MM.1S (cell line): Measurements from ENCODE around the gene NRAP.

Experiments
- DNase-seq: peaks from one replicate; pipeline ENCODE4 v3.0.0-alpha.2; 2015
- H2AFZ ChIP-seq: fragments of 300-600 bp; sonication (generic); 2 replicates; pipeline ENCODE4 v1.6.0; 2016; ENCODE audit warnings: antibody characterized with exemption, low read length
- H3F3A ChIP-seq: fragments of 300-600 bp; sonication (generic); 2 replicates; pipeline ENCODE4 v1.6.1; 2016; ENCODE audit warnings: mild to moderate bottlenecking, antibody characterized with exemption, low read length, moderate library complexity, mixed read lengths; ENCODE audit not compliant: insufficient read depth
- H3K27ac ChIP-seq: fragments of 300-600 bp; sonication (generic); 2 replicates; pipeline ENCODE4 v1.5.1; 2016; ENCODE audit warnings: mild to moderate bottlenecking, low read length
- H3K27me3 ChIP-seq: fragments of 300-600 bp; sonication (generic); replicated peaks from 2 replicates; pipeline ENCODE4 v1.6.0; 2016; ENCODE audit warnings: low read length; ENCODE audit not compliant: insufficient read depth
- H3K36me3 ChIP-seq: fragments of 300-600 bp; sonication (generic); replicated peaks from 2 replicates; pipeline ENCODE4 v1.6.1; 2016; ENCODE audit warnings: mild to moderate bottlenecking, low read length, mixed read lengths; ENCODE audit not compliant: insufficient read depth
- H3K4me1 ChIP-seq: fragments of 300-600 bp; sonication (generic); 2 replicates; pipeline ENCODE4 v1.6.1; 2016; ENCODE audit warnings: low read length, mixed read lengths
- H3K4me2 ChIP-seq: fragments of 300-600 bp; sonication (generic); 2 replicates; pipeline ENCODE4 v1.6.0; 2016; ENCODE audit warnings: low read depth, low read length
- H3K4me3 ChIP-seq: fragments of 300-600 bp; sonication (generic); 2 replicates; pipeline ENCODE4 v1.5.1; 2016; ENCODE audit warnings: low read length, mixed read lengths
- H3K79me2 ChIP-seq: fragments of 300-600 bp; sonication (generic); 2 replicates; pipeline ENCODE4 v1.6.1; 2016; ENCODE audit warnings: mixed run types, low read length, mixed read lengths
- H3K9ac ChIP-seq: fragments of 300-600 bp; sonication (generic); 2 replicates; pipeline ENCODE4 v1.6.1; 2016; ENCODE audit warnings: low read length, mixed read lengths
- H3K9me2 ChIP-seq: fragments of 300-600 bp; sonication (generic); replicated peaks from 2 replicates; pipeline ENCODE4 v1.6.1; 2016; ENCODE audit warnings: mild to moderate bottlenecking, low read length, mixed read lengths; ENCODE audit not compliant: insufficient read depth
- H3K9me3 ChIP-seq: fragments of 300-600 bp; sonication (generic); replicated peaks from 2 replicates; pipeline ENCODE4 v1.6.1; 2016; ENCODE audit warnings: mild to moderate bottlenecking, low read length, mixed read lengths; ENCODE audit not compliant: insufficient read depth
- H4K20me1 ChIP-seq: fragments of 300-600 bp; sonication (generic); 2 replicates; pipeline ENCODE4 v1.6.1; 2016; ENCODE audit warnings: mild to moderate bottlenecking, low read length, moderate library complexity, mixed read lengths; ENCODE audit not compliant: insufficient read depth
- EZH2 ChIP-seq: fragments of 300-600 bp; sonication (generic); optimal IDR thresholded peaks from 2 replicates; pipeline ENCODE3; 2017; ENCODE audit warnings: low read depth, mild to moderate bottlenecking, antibody characterized with exemption, low read length, mixed read lengths
- EZH2phosphoT487 ChIP-seq: fragments of 300-600 bp; sonication (generic); IDR thresholded peaks from 2 replicates; pipeline ENCODE4 v1.6.1; 2018; ENCODE audit warnings: antibody characterized with exemption, low read length
- TF ChIP-seq, protein P1 (sequence below): fragments of 300-600 bp; sonication (generic); IDR thresholded peaks from 2 replicates; pipeline ENCODE4 v1.5.1; 2016; ENCODE audit warnings: antibody characterized with exemption, low read length, mixed read lengths

Gene NRAP

DNA sequence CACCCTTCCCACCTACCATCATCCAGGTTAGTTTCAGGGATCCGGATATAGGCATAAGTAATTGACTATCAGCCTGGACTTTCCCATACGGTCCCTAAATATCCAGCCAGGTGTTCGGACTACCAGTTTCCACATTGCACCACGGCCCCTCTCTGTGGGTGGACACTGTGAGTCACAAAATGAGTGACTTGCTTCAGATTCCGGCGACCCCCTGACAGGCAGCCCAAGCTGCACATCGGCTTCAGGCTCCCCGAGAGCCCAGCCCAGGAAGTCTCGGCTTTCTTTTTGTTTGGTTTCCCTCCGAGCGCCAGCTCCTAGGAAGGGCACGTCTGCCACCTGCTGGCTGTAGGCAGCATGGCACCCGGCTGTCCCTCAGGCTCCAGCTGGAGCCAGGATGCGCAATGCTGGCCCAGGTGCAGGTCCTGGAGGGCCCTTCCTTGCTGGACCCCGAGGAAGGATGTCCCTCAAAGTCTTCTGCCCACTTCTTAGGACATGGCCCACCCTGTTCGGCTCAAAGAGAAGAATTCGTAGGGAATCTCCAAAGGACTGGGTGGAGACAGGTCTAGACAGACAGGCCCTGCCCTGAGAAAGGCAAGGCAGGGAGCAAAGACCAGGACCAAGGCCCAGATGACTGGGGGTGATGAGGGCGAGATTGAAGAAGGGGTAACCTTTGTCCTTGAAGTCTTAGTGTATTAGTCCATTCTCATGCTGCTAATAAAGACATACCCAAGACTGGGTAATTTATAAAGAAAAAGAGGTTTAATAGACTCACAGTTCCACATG is 100.3 kb downstream of the NRAP start:
- no peaks in the 10 kb centered on the region for H4K20me1 ChIP-seq
- peak overlapping the region; percentile 52 for H3K4me3 ChIP-seq
- no peaks in the 10 kb centered on the region for H3K36me3 ChIP-seq
- no peaks in the 10 kb centered on the region for H3K9me3 ChIP-seq
- peak overlapping the region; percentile 56 for H2AFZ ChIP-seq
- peak; percentile 77 for DNase-seq
- H3F3A ChIP-seq = no peaks in the 10 kb centered on the region
- H3K79me2 ChIP-seq = no peaks in the 10 kb centered on the region
- no peaks in the 10 kb centered on the region for H3K9me2 ChIP-seq
- no peak overlapping the region for H3K27ac ChIP-seq
- no peak for TF ChIP-seq EZH2
- TF ChIP-seq, protein P1, sequence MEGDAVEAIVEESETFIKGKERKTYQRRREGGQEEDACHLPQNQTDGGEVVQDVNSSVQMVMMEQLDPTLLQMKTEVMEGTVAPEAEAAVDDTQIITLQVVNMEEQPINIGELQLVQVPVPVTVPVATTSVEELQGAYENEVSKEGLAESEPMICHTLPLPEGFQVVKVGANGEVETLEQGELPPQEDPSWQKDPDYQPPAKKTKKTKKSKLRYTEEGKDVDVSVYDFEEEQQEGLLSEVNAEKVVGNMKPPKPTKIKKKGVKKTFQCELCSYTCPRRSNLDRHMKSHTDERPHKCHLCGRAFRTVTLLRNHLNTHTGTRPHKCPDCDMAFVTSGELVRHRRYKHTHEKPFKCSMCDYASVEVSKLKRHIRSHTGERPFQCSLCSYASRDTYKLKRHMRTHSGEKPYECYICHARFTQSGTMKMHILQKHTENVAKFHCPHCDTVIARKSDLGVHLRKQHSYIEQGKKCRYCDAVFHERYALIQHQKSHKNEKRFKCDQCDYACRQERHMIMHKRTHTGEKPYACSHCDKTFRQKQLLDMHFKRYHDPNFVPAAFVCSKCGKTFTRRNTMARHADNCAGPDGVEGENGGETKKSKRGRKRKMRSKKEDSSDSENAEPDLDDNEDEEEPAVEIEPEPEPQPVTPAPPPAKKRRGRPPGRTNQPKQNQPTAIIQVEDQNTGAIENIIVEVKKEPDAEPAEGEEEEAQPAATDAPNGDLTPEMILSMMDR = peak; percentile 95
- TF ChIP-seq EZH2phosphoT487 = no peak
- H3K4me1 ChIP-seq = no peaks in the 10 kb centered on the region
- no peaks in the 10 kb centered on the region for H3K27me3 ChIP-seq
- peak overlapping the region; percentile 68 for H3K4me2 ChIP-seq
- H3K9ac ChIP-seq = no peak overlapping the region

- no peak overlapping the region for H3K27ac ChIP-seq
- no peak overlapping the region for H3K4me3 ChIP-seq
- no peaks in the 10 kb centered on the region for H3K9me2 ChIP-seq
- H3K36me3 ChIP-seq = no peaks in the 10 kb centered on the region
- no peak for DNase-seq
- H3K4me1 ChIP-seq = no peaks in the 10 kb centered on the region
- H3K79me2 ChIP-seq = no peaks in the 10 kb centered on the region
- no peaks in the 10 kb centered on the region for H3K27me3 ChIP-seq
- H3K9me3 ChIP-seq = no peaks in the 10 kb centered on the region
- no peak overlapping the region for H3K4me2 ChIP-seq
- no peaks in the 10 kb centered on the region for H4K20me1 ChIP-seq
- H2AFZ ChIP-seq = peak overlapping the region; percentile 56; the same call in 1 of the 2 replicates
- H3K9ac ChIP-seq = no peak overlapping the region
- TF ChIP-seq EZH2 (no peak), EZH2phosphoT487 (no peak)
- TF ChIP-seq, protein P1 = no peak
- no peaks in the 10 kb centered on the region for H3F3A ChIP-seq
These were observed 101.1 kb downstream of the NRAP start for GRCh38 chr10:113562704-113563103.

GRCh38 chr10:113562069-113562468 is 101.8 kb downstream of the NRAP start:
- Histone ChIP-seq H3K9me3 (no peaks in the 10 kb centered on the region), H3K27me3 (no peaks in the 10 kb centered on the region), H3K9me2 (no peaks in the 10 kb centered on the region), H3K4me1 (no peaks in the 10 kb centered on the region), H3K9ac (no peak overlapping the region), H3K27ac (no peak overlapping the region), H3K4me3 (no peak overlapping the region), H3K4me2 (no peak overlapping the region), H3F3A (no peaks in the 10 kb centered on the region), H4K20me1 (no peaks in the 10 kb centered on the region), H2AFZ (no peak overlapping the region), H3K79me2 (no peaks in the 10 kb centered on the region), H3K36me3 (no peaks in the 10 kb centered on the region)
- TF ChIP-seq EZH2 = no peak
- TF ChIP-seq, protein P1 = no peak
- DNase-seq = no peak
